DMS53 (cell line): ENCODE data around the gene OSTF1.

ENCODE experiments used
- DNase-seq: peaks from one replicate; lab custom pipeline; 2025; lab: John Stamatoyannopoulos, UW

The OSTF1 gene

DNA sequence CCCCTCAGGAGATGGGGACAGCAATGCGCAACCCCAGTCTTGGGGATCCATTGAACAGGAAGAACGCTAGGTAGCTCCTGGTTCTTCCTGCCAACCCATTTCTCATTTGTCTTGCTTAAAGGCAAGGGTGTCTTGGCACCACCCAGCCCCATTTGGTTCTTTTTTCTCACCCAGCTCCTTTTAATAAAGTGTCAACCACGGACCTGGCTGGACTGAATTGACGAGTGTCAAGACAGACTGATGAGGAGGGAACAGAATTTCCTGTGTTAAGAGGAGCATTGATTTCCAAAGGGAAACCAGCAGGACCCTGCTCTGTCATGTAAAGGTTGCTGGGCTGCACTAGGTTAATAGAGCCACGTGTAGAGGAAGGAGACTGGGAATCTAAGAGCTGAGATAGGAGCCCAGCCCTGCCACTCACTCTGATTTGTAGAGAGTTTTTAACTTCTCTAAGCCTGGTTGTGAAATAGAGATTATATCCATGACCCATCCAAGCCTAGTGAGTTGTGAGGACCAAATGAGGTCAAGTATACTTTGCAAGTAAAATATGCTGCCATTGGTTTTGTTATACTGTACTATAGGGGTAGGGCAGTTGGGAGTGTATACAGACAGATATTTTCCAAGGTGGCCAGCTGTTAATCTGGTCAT, 33.7 kb downstream of the OSTF1 start:
- no peak for DNase-seq

DNA sequence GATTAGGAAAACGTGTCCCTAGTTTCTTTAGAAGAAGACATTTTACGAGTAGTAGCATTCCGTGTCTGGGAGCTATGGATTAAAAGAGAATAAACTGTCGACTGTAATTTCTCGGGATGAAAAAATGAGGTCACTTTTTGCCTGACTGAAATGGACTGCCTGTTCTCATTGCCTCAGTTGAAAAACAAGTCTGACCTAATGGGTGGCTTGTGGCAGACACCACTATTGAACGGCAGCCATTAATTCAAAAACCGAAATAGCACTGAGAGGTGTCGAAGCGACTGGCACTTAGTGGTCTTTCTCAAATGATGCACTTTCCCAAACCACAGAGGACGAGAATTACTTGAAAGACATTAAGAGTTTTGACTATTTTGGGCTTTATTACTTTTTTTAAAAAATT, 35.4 kb downstream of the OSTF1 start:
- DNase-seq, result no peak

DNA sequence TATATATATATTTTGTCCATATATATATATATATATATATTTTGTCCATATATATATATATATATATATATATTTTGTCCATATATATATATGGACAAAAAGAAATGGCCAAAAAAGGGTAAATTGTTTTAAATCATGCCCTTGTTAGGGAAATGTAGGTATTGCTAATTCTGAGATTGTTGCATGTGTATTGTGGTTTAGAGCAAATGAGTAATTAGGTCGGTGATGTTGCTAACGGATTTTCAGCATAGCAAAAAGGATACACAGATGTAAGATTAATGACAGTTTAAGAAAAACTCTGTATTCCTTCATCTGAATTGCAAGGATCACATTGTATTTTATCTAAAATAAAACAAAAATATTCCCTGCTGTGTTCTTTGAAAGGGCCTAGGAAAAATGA, 40.2 kb downstream of the OSTF1 start:
- DNase-seq, result no peak

DNA sequence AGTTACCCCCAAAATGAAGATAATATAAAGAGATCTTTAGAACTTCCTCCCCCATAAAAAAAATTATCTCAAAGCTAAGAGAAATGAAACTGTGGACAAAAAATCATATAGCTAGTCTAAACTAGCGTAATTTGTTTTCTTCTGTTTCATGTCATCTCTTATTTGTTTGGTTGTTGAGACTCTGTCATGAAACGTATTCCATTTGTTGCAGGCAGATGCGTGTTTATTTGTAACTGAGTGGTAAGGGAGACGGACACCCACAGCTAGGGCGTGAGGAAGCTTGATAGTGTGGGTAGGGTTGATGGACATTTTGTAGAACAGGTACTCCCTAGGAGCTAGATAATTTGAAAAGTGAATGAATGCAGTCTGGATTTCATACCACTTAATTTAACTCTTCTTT, 41.9 kb downstream of the OSTF1 start:
- DNase-seq, result no peak

DNA sequence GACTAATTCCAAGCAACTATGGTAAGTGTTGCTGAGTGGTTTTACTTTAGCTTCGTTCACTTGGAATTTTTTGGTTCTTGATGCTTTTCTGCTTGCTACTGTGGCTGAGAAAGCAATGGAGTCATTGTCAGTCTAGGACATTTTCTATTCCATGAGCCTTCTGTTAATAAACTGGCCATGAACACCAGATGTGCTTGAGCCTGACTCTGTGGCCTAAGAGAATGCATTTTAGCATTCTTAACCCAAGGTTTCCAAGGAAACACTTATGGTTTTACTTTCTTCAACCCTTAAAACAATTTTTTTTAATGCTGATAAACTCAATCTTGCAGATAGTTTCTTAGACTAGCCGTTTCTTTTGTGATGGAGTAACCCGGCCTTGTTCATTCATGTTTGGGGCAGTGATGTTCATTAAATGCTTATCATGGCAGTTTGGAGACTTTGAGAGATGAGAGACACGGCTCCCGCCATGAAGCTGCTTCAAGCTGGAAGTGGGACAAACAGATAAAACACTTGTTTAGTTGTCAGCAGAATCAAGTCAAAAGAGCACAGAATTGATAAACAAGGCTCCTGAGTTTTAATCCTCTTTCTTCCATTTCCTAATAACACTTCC, 42.4 kb downstream of the OSTF1 start:
- DNase-seq, result no peak

DNA sequence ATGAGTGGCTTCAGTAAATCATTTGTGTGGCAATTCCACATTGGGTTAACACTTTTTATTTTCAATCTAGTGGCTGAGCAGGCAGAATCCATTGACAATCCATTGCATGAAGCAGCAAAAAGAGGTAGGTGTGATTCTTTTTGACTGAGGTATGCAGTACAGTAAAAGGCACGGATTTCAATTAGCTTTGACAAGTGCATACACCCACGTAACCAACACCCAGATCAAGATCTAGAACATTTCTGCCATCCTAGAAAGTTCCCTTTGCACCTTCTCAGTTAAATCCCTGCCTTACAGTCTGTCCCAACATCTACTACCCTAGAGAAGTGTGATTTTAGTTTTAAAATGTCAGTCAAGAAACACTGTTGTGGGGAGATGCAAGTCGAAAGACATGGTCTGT, 43.4 kb downstream of the OSTF1 start:
- no peak for DNase-seq

DNA sequence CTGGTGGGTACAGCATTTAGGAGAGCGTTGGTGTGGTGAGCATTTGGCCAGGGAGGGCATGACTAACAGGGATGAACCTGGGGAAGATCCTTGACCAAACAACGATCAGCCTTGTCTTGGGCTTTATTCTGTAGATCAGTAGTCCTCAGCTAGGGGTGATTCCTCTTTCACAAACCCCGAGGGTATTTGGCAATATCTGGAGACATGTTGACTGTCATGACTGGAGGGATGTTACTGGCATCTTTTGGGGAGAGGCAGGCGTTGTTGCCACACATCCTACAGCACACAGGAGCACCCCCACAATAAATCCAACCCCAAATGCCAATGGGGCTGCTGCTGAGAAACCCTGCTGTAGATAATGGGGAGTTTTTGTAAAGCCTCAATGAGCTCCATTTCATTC, 43.9 kb downstream of the OSTF1 start:
- DNase-seq, result no peak

DNA sequence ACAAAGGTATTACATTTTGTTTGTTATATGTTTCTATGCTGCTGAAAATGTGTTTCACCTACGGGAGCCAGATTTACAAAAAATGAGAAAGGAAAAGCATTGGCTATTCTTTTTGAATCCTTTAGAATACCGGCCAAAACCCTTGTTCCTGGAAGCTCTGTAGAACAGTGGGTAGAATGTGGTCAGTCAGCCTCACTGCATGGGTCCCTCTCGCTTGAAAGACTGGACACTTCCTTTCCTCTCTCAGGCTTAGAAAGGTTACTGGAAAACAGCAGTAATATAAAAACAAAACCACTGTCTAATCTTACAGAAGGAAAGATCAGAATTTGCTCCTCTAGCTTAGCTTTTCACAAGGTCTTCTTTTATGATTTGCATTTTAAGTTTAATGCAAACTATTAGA, 45.1 kb downstream of the OSTF1 start:
- no peak for DNase-seq

DNA sequence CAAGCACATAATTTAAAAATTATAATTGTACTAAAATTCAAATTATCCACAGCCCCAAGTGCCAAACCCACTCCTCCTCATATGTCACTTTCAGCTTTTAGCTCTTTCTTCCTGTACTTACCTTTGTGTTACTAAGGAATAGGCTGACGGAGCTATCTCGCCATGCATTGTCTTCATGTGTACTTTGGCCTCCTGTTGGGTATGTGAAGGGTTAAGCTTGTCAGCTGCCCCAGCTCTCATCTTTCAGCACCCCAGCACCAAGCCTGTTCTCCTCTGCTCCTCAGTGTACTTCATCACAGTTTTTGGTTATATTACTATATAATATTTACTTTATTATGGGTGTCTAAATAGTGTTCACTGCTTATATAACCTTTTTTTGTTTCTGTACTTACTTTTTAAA, 46.2 kb downstream of the OSTF1 start:
- no peak for DNase-seq

DNA sequence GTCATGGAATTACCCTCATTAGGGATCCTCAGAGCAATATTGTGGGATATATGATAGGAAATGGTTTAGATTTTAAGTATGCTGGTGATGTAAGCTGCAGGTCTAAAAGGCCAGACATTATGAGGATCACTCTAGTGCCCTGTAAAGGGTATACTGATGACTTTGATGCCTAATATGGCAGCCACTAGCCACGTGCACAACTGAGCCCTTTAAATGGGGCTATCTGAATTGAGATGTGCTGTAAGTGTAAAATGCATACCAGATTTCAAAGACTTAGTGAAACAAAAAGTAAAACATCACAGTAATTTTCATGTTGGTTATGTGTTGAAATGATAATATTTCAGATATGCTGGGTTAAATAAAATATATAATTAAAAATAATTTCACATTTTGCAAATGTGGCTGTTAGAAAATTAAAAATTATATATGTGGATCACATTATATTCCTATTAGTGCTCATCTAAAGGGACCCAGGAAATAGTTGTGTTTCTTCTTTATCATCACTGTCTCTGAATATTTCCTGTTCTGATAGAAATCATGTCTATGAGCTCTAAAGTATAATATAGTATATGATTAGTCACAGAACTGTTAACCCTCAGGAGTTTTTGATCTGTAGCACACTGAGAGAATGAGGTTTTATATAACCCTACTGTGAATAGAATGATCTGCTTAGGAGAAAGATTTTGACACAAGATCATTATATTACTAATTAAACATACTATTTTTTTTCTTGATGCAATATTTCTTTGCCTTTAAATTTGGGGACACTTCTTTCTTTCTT, 50.1 kb downstream of the OSTF1 start:
- no peak for DNase-seq

DNA sequence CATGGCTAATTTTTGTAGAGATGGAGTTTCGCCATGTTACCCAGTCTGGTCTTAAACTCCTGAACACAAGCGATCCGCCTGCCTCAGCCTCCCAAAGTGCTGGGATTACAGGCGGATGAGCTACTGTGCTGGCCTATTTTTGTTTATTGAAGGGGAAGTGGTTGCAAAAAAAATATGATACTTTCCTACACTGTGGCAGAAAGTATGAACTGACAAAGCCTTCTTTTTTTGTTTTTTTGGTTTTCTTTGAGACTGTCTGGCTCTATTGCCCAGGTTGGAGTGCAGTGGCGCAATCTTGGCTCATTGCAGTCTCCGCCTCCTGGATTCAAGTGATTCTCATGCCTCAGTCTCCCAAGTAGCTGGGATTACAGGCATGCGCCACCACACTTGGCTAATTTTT, 50.9 kb downstream of the OSTF1 start:
- no peak for DNase-seq

DNA sequence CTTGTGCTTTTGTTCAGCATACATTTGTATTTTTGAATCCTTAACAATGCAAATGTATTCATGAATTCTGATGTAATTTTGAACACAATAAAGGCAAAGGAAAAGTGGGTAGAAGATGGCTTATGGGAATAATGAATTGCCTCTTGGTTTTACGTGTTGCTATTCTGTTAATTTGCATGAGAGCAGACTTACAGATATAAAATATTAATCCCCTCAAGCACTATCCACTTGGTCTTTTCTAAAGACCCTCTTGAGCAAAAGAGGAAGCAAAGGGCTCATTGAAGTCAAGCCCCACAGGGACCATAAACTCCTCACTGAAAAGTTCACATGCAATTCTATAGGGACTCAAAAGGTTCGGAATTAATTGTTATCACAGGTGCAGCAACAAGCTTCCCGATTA, 51.9 kb downstream of the OSTF1 start:
- no peak for DNase-seq

DNA sequence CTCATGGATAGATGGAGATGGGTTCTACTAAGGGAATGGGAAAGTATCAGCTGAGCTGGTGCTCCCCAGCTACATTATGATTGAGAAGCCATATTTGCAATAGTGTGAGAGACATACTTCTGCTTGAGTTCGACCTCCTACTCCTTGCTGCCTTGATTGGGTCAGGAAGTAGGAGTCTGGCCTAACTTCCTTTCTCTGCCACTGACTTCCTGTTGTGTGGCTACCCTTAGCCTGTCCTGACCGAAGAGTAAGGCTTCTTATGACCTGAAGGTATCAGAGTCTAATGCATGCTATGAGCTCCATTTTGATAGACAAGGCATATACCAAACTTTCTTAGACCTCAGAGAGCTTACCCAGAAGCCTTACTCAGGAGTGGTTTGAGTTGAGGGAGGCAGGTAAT, 53.9 kb downstream of the OSTF1 start:
- DNase-seq, result no peak

DNA sequence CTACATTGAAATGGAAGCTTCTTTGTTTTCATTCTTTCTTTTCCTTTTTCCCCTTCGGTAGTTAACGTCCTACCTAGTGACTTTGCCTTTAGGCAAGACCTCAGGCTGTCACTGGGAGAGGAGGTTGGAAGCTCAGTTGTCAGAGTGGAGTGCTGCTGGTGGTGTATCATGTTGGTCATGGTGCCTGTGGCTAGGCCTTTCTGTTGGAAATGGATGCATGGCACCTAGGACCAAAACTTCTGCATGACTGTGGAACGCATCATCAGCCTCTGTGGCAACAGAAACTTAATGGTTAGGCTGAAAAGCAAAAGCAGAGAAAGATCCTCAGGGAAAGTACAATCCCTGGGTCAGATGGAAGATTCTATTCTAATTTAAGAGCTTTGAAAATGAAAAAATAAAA, 57.9 kb downstream of the OSTF1 start:
- no peak for DNase-seq

DNA sequence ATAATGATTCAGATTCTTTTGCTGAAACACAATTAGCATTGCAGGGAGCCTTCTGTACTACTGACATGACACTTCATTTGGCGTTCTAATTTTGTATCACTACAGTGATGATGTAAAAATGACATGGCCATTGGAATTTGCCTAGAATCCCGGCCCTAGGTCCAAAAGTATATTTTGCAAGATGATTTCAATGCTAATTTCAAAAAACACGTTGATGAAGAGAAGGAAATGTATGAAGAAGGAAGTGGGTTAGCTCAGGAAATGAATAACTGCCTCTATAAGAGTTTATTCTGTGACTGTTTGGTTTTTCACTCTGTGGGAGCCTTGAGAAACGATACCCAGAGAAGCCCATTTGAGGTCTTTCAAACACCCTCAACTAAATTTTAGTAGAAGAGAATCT, 59.3 kb downstream of the OSTF1 start:
- no peak for DNase-seq

DNA sequence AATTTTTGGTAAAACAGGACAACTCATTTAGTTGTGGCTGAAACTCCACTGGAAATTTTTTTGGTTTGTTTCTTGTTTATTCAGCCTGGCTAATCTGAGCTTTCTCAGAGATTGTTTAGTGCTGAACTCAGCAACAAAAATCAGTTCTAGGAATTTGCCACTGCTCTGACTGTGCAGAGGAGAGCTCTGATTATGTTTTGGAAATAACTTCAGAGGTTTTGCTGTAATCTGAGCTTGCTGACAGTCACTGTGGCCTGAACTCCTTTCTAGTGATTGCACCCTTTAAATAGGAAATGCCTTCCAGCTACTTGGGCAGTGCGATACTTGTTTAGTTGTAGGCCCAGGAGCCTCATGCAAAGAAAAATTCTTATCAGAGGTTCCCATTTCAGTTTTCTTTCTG, 60.2 kb downstream of the OSTF1 start:
- DNase-seq, result no peak

DNA sequence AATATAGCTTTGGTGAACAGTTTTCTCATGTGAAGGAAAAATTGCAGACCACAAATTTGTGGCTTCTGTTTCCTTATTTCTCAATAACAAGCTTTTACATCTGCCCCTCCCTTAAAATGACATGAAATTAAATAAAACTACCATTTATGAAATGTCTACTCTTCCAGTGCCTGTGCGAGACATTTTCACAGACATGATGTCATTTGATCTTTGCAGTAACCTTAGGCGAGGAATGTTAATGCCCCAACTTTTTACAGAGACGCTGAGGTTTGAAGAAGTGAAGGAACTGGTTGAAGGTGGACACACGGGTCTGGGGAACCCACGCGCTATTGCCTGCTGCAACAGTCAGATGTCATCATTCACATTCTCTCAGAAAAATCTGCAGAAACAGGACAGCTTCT, 61.5 kb downstream of the OSTF1 start:
- no peak for DNase-seq

DNA sequence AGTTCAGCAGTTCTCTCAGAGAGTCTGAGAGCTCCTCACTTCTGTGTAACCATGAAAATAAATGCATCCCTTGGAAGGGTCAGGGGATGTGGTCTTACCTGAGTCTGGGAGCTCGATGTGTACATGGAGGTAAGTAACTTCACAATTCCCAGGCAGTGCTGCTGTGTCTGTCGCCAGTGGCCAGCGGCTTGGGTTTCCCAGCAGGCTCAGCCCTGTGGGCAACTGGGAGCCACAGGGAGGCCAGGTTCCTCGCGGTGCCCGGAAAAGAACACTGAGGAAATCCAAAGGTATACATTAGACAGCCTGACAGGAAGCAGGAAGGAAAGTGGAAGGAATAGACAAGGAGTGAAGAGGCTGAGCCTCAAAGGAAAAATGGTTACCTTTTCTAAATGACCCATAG, 62.2 kb downstream of the OSTF1 start:
- no peak for DNase-seq

DNA sequence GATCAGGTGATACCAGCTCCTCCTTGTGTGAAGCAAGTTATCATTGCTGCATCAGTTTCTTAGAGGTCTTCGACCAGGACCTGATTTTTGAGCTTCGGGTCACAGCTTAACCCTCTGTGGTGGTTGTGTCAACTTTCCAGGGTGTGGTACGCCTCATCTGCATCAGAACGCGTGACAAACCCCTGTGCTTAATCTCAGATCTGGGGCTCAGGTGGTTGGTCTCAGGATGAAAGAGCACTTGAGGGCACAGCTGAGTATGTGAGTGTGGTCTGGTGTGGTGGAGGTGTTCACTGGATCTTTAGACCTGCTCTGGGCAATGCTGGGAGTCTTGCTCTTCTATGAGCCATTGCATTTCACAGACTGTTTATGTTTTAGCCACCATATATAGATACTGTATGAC, 64.1 kb downstream of the OSTF1 start:
- no peak for DNase-seq

DNA sequence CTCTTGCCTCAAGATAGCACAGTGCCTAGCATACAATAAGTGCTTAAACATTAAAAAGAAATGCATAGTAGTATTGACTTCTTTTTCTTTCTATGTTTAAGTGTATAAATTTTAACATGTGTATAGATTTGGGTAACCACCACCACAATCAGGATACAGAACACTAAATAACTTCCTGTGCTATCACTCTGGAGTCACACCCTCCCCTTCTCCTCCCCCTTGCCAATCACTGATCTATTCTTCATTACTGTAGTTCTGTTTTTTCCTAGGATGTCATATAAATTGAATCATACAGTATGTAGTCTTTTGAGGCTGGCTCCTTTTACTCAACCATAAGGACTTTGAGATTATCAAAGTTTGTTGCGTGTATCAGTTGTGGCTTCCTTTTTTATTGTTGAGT, 68.5 kb downstream of the OSTF1 start:
- no peak for DNase-seq

DNA sequence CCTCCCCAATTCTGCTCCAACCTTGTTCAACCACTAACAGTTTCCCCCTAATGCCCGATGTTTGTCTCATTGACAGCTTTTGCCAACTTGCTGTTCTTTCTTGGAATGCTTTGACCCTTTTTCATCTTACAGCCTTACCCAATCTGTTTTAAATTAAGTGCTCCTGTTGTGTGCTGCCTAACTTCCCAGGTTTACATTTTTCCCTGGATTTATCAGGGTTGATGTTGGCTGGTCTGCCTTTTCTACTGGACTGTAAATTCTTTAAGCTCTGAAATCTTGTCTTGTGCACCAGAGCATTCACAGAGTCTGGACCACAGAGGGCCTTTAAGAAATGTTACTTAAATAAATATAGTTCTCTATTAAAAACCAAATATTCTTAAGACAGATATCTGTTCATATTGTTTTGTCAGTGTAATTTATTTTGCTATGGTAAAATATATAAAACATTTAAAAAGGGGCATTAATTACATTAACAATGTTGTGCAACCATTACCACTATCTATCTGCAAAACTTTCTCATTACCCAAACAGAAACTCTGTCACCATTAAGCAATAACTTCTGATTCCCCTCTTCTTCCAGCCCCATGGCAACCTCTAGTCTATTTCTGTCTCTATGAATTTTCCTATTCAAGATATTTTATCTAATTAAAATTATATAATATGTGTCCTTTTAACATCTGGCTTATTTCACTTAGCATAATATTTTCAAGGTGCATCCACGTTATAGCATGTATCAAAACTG, 73.0 kb downstream of the OSTF1 start:
- DNase-seq, result no peak

DNA sequence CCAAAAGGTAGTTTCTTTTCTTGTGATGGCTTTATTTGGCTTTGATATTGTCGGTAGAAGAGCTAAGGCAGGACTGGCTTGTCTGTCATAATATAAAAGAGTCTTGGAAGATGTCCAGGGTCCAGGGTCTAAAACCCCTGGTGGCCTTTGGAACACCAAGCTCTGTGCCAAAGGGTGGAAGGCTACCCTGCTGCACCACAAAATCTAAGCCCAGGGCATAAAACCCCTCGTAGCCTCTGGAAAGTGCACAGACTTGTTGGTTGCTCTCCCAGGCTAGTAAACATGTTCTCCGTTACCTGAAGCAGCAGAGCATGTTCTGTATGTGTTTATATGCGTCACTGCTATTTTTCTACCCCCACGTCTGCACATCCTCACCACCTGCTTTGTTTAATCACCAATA, 75.5 kb downstream of the OSTF1 start:
- DNase-seq, result no peak

DNA sequence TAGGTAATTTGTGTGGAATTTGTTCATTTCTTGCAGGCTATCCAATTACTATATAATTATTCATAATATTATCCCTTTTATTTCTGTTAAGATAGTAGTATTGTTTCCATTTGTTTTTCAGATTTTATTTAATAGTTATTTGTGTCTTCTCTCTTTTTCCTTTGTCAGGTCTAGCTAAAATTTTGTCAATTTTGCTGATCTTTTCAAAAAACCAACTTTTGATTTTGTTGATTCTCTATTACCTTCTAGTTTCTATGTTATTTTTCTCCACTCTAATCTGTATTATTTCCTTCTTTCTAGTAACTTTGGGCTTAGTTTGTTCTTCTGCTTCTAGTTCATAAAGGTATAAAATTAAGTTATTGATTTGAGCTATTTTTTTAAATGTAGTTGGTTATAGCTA, 76.3 kb downstream of the OSTF1 start:
- no peak for DNase-seq
